DMS 273 (cell line): ENCODE results near the gene PPP1R10.
"Not testable (repeated sequence)": the region's sequence is repeated elsewhere in the genome, so short reads cannot be mapped to it uniquely, and the experiment has no call there.

Experiments used
- DNase-seq: peaks from one replicate; lab custom pipeline; 2025; ENCODE audit not compliant: unreplicated experiment; lab: John Stamatoyannopoulos, UW

PPP1R10 gene

GRCh38 chr6:30616811-30617564, at the start of gene PPP1R10:
Gene PPP1R10 (minus strand): TSS chr6:30617243. CDS start chr6:30609944, 7,299 bp downstream.
- peak; percentile 100 for DNase-seq

GRCh38 chr6:30666300-30666699, 49.3 kb upstream of the PPP1R10 start:
- DNase-seq = not testable (repeated sequence)

GRCh38 chr6:30664994-30665767, 48.1 kb upstream of the PPP1R10 start:
- no peak for DNase-seq

- DNase-seq = not testable (repeated sequence)
These were observed 40.9 kb upstream of the PPP1R10 start for GRCh38 chr6:30657922-30658321.

GRCh38 chr6:30657454-30657853, 40.4 kb upstream of the PPP1R10 start:
- no peak for DNase-seq

GRCh38 chr6:30656513-30656912, 39.5 kb upstream of the PPP1R10 start:
- no peak for DNase-seq

- no peak for DNase-seq
These were observed 38.7 kb upstream of the PPP1R10 start for GRCh38 chr6:30655743-30656094.

- no peak for DNase-seq
These were observed 38.0 kb upstream of the PPP1R10 start for GRCh38 chr6:30654798-30655742.

- no peak for DNase-seq
These were observed 34.1 kb upstream of the PPP1R10 start for GRCh38 chr6:30651143-30651542.

- DNase-seq = peak; percentile 86
These were observed 30.4 kb upstream of the PPP1R10 start for GRCh38 chr6:30647242-30648116.

- peak; percentile 97 for DNase-seq
These were observed 29.6 kb upstream of the PPP1R10 start, which contains the start of gene C6orf136 for GRCh38 chr6:30646450-30647241. Gene C6orf136 (plus strand): TSS chr6:30647133. CDS start chr6:30647232, 99 bp downstream.

- DNase-seq = no peak
These were observed 28.9 kb upstream of the PPP1R10 start for GRCh38 chr6:30645989-30646388.

GRCh38 chr6:30644769-30645168, 27.7 kb upstream of the PPP1R10 start:
- DNase-seq = no peak

GRCh38 chr6:30643656-30644055, 26.6 kb upstream of the PPP1R10 start:
- DNase-seq = no peak

GRCh38 chr6:30641048-30641447, 24.0 kb upstream of the PPP1R10 start:
- no peak for DNase-seq

GRCh38 chr6:30640481-30640880, 23.4 kb upstream of the PPP1R10 start:
- DNase-seq = peak; percentile 35

GRCh38 chr6:30635834-30636233, 18.8 kb upstream of the PPP1R10 start:
- DNase-seq = no peak

- peak; percentile 95 for DNase-seq
These were observed 9.7 kb upstream of the PPP1R10 start, which contains the start of gene ATAT1 for GRCh38 chr6:30626484-30627366. Gene ATAT1 (plus strand): TSS chr6:30626874.
